ENCODE data around the gene ZNF362.

ZNF362 gene

GRCh38 chr1:33329600-33330305, 73.5 kb downstream of the ZNF362 start:
- DNase-seq, result no peak

DNA sequence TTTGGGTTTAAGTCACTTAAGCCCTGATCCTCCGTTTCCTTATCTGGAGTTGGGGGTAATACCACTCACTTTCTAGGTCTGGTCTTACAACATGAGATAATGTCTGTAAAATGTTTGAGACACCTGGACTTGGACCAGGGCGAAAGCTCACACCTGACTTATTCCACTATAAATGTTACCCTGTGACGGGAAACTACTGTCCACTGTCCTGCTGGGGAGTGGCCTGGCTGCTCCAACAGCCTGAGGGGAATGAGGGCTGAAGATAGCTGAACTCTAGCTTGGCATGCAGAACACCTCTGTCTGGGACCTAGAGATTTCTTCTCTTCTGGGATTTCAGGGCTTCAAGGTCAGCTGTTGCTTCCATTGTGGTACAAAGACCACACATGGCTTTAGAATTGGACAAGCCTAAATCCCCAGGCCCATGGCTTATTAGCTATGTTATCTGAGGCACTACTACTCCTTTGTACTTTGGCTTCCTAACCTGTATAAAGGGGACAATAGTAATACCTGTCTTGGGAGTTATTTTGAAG, 74.1 kb downstream of the ZNF362 start:
- no peak for DNase-seq

DNA sequence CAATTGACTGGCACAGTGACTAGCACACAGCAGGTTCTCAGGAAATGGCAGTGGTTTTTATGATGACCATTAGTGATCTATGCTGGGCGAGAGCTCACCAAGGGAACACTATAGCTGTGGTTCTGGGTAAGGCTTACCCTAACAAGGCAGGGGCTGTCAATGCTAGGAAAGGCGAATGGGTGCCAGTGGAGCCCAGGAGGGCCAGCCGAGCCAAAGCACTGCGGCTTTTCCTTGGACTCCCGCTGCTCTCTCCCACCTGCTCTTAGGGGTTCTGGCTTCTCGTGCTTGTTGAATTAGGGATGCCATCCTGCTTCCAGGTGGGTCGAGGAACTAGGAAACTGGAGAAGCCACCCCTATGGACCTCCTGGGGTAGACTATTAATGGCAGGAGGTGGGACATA, 74.6 kb downstream of the ZNF362 start:
- DNase-seq, result no peak

- no peak for DNase-seq
Observed at GRCh38 chr1:33331444-33332356, 75.4 kb downstream of the ZNF362 start.

GRCh38 chr1:33332357-33332789, 76.1 kb downstream of the ZNF362 start:
- DNase-seq, result no peak

- DNase-seq, result no peak
Observed at GRCh38 chr1:33332881-33333280, 76.6 kb downstream of the ZNF362 start.

DNA sequence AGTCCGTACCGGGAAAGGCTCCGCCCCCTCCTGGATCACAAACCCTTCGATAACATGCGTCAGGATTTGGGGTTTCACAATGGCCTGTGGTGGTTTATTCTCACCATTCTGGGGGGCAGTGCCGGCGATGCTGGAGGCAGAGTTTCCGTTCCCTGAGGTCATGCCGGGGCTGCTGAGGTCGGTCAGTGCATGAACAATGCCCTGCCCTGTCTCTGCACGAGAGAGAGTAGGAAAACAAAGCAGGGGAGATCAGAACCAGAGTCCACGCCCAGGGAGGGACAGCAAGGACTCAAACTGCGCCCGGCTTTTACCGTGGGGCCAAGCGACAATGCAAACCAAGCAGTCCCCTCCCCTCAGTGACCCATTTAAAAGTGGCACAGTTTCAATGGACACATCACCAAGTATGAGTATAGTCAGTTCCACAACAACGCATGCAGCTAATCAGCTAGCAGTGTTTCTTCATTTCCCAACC, 77.8 kb downstream of the ZNF362 start:
- no peak for DNase-seq

GRCh38 chr1:33335020-33335419, 78.7 kb downstream of the ZNF362 start:
- no peak for DNase-seq

GRCh38 chr1:33336580-33336979, 80.3 kb downstream of the ZNF362 start:
- DNase-seq, result peak; percentile 47

GRCh38 chr1:33337441-33337840, 81.1 kb downstream of the ZNF362 start:
- no peak for DNase-seq

DNA sequence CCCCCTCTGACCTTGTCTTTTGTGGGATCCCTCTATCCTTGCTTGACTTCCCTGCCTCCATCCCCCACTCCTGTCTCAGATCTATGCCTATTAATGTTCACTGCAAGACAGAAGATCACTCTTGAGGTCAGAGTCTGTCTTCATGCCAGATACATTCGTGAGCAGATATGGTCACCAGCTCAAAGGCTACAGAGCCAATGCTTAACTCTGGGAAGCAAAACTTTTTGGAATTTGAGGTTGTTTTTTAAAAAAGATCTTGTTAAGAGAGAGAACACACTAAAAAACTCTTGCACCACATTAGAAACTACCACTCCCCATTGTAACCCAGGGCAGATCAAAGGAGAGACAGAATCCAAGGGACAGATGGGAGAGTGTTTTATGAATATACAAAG, 81.8 kb downstream of the ZNF362 start:
- no peak for DNase-seq

DNA sequence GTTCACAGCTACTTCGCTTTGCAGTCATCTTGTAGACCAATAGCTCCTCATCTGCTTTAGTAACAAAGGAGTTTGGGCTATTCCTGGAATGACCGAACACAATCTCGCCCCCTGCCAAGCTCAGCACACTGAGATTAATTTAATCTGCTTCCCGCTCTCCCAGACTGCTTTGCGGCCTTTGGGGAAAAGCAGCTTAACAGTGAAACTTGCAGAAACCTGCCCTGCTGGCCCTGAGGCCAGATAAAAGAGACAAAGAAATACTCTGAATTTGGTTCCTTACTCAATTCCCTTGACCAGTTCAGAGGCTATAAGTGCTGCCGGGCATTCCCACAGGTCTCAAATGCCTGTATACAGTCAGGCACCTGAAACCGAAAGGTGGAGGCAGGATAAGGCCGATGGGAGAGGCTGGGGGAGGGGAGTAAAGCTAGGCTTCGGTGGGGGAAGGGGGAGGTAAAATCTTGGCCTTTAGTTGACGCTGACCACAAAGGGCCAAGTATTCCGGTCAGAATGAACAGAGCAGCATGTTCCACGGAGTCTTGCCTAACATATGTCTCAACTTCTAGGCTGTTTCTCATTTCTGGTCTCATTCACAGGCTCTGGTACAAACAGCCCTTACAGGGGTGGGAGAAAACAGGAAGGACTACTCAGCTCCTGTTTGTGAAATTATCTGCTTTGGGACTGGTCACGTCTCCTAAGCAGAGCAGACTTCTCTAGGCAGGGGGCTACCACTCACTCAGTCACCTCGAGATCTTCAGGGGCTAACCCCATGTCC, 82.3 kb downstream of the ZNF362 start:
- DNase-seq, result no peak

GRCh38 chr1:33339413-33339812, 83.1 kb downstream of the ZNF362 start:
- no peak for DNase-seq

DNA sequence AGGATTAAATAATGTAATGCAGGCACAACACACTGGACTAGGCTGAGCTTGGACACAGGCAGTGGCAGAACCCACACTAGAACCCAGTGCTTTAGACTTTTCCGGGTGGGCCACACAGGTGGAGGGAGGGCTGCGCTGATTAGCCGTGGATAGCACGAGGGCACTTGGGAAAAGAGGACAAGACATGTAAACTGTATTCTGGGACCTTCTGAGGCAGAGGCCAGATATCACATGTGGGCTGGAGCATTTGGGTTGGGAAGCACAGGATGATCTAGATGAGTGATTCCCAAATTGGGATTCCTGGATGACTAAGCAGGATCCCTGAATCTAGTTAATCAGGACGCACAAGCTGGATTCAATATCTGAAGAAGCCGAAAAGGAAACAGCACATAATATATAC, 84.9 kb downstream of the ZNF362 start:
- DNase-seq, result no peak

DNA sequence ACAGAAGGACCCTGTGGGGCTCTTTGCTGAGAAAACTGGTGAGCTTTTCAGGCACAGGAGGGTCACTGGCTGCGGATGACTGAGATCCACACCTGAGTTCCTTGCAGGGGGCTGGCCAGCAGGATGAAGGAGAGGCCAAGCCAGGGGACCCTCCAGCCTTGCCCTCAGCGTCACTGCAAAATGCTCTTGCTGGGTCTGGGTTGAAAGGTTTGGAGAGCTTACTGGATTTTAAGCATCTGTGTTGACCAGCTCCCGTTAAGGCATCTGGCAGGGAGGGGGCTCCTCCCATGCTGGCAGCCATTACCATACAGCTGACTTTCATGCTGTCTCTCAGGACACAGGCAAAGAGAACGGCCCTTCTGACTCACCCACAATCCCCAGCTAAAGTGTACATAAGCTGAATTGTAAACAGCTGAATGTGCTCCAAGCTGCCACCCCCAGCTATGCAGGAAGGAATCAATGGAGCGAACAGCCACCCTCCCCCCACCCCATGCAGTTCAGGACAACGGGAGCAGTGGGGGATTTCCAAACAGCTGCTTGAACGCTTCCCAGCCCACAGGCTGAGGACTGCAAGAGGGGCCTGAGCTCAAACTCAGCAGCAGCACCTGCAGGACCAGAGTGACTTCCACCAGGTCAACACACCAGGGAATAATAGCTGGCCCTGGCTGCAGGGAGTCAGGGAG, 85.9 kb downstream of the ZNF362 start:
- peak; percentile 97 for DNase-seq

DNA sequence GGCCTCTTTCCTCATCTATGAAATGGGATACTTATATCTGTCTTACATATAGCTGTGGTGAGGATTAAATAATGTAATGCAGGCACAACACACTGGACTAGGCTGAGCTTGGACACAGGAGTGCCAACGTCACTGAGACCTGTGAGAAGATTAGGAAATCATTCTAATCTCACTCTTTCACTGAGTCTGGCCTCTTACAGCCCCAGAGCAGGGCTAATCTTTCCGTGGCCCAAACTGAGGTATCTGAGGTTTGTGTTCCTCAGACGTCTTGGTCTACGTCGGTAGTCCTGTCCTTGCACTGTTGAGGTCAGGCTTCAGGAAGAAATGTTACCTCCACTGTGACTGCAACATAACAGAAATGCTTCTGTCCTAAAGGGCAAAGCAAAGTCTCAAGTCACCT, 87.2 kb downstream of the ZNF362 start:
- DNase-seq, result no peak

- no peak for DNase-seq
Observed at GRCh38 chr1:33344896-33345560, 88.7 kb downstream of the ZNF362 start.

DNA sequence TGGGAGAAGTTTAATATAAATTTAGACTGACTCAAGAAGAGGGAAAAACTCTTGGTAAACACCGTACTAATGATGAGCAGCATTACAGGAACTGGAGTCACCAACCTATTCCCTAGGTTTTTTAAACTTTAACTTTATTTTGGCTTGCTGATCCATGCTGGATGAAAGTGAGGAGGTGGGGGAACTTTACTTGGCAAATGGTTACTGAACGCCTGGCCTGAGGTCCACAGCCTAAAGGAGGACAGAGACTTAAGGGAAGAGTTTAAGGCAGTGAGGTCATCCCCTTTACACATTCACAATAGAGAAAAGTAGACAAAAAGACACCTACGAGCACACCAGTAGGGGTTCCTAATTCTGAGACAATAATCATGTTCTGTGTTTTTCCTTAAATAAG, 90.2 kb downstream of the ZNF362 start:
- no peak for DNase-seq

DNA sequence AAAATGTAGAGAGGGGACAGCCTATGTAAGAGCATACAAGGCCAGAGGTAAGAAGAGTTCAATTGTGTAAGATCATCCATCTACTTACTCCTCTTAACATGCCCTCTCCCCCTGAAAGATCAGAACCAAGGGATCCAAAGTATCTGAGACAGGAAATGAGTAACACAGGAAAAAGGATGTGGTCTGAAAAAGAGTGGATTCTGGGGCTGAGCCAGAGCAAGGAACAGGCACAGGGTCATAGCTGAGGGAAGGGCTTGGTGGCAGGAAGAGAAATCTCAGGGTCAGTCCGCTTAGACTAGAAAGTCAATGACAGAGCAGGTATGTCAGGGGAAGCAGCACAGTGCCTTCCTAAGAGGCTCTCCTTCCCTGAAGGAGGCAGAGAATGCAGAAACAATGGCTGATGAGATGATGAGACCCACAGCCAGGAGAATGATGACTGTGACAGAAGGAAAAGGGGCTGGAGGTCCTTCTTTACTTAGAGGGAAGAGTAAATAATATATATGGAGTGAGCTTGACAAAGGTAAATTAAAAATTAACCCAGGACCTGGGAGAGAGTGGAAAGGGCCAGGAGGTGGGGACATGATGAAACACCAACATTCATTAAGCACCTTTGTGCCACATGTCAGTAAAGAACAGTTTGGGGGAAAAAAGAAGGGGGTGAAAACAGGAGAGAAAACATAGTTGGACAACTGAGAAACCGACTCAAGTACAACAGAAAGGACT, 90.8 kb downstream of the ZNF362 start:
- DNase-seq, result no peak

DNA sequence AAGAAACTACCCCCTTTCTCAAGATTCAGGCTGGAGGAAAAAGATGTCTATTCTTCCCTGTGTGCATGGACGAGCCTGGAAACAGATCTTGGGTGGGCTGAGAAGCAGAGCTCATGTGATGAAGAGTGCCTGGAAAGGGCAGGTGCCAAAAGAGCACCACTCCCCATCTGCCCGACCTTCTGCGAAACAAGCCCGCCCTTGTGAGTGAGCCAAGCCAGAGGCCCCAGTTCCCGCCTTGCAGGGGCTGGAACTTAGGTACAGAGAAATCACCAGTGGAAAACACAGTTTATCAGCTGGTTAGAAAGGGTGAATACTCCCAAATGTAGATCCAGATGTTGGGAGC, 91.3 kb downstream of the ZNF362 start:
- DNase-seq, result peak; percentile 29

- no peak for DNase-seq
Observed at GRCh38 chr1:33348194-33348593, 91.9 kb downstream of the ZNF362 start.
